ENCODE data around the gene HEXD.
"Not testable (repeated sequence)": the region's sequence is repeated elsewhere in the genome, so short reads cannot be mapped to it uniquely, and the experiment has no call there.

HEXD gene

DNA sequence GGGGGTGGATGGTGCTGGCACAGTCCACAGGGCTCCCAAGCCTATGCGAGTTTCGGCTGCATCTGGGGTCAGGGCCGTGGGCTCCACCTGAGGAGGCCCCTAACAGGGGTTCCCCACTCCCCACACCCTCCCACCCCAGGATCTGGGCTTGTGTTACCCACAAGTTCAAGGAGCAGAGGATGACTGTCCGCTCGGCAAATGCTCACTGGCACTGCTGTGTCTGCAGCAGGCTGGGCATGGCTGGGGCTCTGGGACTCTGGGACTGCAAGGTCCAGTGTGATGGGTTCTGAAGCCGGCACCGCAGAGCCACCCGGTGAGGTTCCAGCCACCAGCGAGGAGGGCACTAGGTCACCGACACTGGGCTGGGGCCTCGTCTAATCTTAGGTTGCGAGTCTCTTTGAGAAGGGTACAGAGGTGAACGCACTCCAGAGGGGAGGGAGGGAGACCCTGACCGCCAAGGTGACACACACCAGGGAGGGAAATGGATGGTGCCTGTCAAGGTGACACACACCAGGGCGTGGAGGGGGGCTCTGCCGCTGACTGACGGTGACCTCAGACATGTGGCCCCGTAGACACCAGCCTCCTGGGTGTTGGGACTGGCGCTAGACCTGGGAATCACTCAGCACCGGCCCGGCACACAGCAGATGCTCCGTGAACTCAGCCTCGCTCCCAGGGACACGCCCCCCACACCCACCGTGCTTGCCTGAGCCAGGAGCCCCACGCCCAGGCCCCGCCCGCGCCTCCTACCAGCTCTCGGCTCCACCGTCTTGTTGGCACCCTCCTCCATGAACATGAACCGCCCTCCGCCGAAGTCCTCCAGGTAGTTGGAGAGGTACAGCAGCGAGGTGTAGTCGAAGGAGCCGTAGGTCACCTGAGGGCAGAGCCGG is 20.5 kb upstream of the HEXD start:
- no peak for DNase-seq

DNA sequence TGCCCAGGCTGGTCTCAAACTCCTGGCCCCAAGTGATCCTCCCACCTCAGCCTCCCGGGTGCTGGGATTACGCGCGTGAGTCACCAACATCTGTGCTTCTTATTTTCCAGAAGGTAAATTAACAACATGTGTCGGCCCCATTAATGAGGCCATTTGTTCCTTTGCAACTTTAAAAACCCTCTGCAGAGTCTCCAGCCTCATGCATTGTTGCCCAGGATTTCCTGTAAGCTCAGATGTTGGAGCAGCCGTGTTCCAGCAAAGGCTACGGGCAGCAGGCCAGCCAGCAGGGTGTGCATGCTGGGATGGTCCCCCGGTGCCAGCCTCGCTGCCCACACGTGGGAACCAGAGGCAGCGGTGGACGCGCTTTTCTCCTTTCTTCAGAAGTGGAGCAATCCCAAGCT is 19.1 kb upstream of the HEXD start:
- peak; percentile 25 to 26 for DNase-seq

DNA sequence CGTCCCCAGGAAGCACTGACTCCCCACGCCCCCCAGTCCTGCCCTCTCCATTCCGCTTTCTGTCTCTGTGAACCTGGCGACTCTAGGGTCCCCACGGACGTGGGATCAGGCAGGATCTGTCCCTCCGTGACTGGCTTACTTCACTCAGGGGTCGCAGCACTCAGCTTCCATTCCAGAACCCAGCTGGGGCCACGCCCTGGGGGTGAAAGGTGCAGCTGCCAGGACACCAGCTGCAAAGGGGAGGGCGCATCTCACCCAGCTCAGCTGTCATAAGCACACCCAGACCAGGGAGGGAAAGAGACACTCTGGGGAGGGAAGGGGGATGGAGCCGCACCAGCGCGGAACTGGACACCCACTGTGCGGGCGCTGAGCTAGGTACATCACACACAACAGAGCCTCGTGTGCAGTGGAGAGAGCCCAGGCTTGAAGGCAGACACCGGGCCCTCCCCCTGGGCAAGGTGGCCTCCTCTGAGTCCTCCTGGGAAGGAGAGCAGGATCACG is 18.5 kb upstream of the HEXD start:
- DNase-seq = no peak

DNA sequence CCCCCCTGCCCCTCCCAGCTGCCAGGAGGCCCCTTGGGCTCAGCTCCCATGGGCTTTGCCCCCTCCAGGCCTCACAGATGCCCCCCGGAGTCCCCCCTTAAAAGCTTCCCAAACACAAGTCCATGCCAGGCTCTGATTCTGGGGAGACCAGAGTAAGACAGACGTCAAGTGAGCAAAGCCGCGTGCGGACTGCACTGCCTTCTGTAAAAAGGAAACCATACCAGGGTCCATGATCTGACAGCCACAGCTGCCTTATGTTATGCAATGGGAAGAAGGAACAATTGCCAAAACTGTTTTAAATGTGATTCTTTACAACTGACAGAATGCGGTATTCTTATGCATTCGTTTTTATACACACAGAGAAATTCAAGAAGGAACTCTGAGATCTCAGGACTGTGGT is 17.9 kb upstream of the HEXD start:
- peak; percentile 53 to 67 for DNase-seq

DNA sequence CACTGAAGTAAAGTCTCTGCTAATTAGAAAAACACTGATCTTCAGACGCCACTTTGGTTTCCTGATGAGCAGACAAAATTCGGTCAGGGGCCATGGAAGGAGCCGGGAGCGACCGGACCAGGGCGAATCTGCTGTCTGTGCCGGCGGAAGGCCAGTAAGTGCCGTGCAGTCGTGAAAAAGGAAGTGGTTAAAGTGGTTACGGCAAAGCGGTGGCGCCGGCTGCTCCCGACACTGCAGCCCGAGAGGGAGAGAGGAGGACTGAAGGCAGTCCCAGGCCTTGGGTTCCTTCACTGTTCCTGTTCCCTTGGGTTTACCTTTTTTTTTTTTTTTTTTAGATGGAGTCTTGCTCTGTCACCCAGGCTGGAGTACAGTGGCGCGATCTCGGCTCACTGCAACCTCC is 17.3 kb upstream of the HEXD start:
- peak; percentile 83 to 88 for DNase-seq

DNA sequence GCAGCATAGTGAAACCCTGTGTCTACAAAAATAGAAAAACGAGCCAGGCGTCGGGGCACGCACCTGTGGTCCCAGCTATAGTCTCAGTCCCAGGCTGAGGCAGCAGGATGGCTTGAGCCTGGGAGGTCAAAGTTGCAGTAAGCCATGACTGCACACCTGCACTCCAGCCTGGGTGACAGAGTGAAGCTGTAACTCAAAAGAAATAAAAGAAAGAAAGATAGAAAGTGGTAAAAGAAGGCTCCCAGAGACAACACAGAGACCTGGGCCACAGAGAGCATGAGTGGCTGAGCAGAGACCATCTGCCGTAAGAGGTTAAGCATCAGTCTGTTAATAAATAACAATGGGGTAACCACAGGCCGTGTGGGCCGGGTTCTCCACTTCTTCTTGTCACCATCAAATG is 15.3 kb upstream of the HEXD start:
- no peak for DNase-seq

DNA sequence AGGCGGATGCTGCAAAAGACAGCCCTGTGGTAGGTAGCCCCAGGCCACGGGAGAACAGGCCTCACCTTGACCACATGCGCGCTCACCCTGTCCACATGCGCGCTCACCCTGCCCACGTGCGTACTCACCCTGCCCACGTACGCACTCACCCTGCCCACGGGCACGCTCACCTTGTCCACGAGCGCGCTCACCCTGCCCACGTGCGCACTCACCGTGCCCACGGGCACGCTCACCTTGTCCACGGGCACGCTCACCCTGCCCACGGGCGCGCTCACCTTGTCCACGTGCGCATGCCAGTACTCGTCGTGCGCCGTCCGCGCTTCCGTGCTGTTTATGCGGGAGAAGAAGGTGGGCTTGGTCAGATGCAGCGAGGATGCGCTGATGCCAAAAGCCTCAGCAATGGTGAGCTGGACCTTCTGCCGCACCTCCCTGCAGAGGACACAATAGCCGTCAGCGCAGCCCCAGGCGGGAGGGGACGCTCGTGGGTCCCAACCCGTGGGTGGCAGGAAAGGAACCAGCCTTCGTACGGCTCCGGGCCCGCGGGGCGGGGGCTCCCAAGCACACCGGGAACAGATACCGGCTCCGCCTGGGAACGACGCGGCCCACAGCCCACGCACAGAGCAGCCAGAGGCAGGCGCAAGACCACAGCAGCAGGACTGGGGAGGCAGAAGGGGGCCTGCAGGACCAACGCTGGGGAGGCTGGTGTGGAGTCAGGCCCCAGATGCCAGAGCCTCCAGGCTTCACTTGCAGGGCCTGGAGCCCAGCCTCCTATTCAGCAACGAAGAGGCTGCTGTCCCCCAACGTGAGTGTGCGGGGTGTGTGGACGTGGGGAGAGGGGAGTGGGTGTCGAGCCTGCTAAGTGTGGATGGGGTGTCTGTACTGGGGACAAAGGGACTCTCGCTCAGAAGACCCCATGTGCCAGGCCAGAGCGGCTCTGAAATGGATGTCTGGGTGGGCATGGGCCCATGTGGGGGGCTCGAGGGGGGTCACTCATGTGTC is 14.2 kb upstream of the HEXD start:
- DNase-seq = no peak

DNA sequence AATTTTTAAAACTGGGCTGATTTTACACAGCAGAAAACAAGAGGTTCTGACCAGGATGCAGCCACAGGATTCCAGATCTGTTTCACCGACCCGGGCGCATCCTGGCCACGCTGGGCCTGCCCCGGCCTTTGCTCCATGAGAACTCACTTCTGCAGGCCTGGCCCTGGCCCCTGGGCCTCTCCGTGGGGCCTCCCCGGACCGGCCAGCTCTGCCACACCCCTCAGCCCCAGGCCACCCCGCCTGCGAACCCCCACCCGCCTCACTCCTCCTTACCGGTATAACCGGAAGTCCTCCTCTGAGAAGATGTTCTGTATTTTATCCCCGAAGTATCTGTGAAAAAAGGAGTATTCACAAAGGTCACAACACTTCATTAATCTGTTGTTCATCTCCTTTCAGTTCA is 13.1 kb upstream of the HEXD start:
- DNase-seq = no peak

DNA sequence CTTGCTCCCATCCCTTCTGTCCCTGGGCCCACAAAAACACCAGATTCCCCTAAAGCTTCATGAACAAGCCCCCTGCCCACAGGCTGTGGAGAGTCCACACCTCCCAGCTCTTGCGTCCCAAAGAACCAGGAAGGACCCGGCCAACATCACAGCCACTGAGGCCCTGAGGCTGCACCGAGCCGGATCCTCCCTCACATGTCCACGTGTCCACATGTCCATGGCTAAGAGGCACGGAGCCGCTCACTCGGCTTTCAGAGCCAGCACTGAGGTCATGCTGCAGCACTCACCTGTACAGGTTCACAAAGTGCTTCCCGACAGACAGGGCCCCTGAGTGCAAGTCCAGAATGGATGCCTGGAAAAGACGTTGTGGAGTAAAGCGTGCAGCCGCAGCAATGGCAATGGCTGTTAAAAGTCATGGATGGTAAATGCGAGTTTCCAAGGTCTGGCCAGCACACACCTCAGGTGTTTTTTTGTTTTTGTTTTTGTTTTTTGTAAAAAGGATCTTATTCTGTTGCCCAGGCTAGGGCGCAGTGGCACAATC is 11.9 kb upstream of the HEXD start:
- DNase-seq = no peak

DNA sequence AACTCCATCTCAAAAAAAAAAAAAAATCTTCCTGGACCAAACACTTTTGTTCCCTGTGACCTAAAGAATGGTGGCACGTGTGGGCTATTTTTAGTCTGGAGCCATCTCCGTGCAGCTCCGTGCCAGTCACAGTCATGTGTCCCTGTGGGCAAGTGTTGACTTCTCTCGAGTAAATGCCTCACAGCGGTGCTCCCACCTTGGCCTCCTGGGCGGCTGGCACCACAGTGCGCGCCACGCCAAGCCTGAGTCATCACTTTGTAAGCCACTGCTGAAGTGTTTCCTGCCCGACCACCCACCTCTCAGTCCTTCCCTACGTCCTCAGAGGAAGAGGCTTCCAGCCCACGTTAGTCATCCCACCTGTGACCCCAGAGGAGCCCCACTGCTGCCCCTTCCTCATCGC is 10.9 kb upstream of the HEXD start:
- peak; percentile 45 to 59 for DNase-seq

DNA sequence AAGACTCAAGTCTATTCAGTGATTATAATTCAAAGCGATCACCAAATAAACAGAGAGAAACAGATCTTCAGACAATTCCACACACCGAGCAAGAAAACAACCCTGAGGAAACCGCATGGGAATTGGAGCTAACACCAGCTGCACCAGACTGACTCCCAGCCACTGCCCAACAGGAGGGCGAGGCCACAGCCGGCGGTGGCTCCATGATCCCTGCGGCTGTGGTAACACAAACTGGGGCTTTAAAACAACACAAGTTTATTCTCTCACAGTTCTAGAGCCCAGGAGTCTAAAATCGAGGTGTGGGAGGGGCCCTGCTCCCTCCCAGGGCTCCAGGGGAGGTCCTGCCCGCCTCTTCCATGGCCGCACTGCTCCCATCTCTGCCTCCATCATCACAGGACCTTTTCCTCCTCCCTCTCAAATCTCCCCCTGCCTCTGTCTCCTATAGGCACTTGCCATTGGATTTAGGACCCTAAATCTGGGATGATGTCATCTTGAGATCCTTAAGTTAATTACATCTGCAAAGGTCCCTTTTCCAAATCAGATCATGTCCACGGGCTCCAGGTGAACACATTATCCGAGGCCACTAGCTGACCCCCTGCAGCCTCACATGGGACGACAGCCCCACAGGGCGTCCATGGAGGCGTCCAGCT is 9.7 kb upstream of the HEXD start:
- DNase-seq = no peak

DNA sequence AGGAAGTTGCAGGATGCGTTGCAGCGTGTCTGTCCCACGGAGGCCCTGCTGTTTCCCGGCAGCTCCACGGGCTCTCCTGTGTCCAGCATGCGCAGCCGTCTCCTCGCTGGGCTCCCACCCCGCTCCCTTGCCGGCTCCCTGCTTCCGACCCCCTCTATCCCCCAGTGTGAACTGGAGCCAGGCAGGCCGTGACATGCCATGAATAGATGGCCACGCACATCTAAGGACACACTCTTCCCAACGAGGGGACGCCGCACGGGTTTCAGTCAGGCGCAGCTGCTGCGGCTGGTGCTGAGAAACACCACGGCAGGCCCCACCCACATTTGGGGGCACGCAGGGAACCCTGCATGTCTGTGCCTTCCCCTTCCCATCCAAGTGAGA is 9.2 kb upstream of the HEXD start:
- no peak for DNase-seq

DNA sequence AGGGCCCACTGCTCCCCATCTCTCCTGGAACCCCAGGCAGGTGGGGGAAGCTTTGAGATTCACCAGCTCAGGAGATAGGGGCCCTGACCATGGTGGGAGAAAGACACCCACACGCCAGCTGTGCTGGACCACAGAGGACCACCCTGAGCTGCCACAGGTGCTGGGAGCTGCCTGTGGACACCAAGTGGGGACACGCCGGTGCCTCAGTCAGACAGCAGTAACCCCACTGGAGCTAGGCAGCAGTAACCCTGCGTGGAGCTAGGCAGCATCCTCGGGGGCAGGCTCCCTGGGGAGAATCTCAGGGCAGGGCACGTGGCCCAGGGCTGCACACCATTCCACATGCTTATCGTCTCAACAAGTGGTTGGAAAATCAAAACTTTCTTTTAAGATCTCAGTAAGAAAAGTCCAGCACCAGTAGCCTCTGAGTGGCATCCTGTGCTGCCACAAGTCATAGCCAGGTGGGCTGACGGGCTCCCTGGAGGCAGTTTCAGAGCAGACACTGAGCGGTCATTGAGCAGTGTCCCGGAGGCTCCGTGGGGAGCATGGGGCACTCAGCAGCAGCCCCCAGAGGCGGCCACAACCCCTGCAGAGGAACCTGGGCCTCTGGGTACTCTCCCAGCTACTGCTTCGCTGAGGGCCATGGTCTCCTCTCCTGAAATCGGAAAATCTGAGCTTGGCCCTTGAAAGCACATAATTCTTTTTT is 8.0 kb upstream of the HEXD start:
- no peak for DNase-seq

DNA sequence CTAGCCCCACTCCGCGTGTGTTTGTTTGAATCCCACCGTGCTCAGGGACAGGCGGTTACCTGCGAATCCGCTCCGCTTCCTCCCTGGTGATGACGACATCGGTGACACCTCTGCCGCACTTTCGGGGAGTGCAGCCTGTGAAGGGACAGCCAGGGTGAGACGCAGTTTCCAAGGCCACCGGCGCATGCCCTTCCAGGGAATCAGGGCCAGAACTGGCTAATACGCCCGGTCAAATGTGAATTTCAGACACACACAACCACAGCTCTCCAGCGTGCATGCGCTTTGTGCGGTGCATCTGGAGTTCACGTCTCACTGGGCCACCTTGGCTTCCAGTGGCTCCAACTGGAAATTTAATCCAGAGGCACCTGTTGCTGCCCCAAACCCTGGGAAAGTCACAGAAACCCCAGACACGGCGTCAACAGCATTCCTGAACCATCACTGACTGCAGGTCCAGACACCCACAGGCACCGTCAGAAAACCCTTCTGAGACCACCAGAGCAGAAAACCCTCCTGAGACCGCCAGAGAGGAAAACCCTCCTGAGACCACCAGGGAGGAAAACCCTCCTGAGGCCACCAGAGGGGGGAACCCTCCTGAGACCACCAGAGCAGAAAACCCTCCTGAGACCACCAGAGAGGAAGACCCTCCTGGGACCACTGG is 6.6 kb upstream of the HEXD start:
- DNase-seq = no peak

DNA sequence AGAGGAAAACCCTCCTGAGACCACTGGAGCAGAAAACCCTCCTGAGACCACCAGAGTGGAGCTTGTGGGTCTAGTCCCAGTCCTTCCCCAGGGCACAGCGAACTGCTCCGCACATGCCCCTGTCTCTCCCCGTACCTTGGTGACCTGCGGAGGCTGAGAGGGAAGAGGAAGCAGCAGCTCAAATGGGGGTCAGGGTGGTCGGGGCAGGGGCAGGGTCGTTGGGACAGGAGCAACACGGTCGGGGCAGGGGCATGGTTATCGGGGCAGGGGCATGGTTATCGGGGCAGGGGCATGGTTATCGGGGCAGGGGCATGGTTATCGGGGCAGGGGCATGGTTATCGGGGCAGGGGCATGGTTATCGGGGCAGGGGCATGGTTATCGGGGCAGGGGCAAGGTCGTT is 6.1 kb upstream of the HEXD start:
- not testable (repeated sequence) for DNase-seq

DNA sequence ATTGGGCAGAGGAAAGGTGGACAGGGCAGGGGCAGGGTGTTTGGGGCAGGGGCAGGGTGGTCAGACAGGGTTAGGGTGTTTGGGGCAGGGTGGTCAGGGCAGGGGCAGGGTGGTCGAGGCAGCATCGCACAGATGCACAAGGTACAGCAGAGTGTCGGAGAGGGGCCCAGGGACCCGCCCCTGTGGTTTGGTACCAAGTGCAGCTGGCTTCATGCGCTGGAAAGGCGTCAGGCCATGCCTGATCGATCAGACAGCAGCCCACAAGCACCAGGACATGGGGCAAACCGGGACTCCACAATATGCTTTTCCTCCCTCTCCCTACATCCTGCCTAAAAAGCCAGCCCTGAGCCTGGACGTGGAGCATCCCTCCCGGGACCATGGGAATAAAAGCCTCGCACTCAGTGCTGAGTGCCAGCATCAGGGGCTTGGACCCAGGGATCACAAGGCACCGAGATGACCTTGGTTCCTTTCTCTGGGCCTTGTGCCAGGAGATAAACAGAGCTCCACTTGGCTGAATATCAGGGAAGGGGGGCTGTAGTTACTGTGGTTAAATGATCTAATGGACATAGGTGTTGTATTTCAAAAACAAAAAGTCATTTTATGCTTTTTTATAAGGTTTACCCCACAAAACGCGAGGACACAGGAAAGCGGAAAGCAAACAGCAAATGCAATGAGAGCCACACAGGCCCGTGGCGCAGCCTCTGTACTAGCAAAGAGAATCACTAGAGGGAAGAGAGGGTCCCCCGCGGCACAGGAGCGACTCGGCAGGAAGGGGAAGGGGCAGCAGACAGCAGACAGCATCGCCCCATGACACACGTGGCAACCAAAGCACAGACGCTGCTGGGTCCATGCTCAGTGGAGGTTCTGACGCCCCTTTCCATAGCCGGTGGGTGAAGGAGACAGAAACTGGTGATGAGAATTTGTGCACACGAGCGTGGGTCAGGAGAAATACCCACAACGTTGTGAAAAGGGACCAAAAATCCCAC is 5.3 kb upstream of the HEXD start:
- DNase-seq = no peak

DNA sequence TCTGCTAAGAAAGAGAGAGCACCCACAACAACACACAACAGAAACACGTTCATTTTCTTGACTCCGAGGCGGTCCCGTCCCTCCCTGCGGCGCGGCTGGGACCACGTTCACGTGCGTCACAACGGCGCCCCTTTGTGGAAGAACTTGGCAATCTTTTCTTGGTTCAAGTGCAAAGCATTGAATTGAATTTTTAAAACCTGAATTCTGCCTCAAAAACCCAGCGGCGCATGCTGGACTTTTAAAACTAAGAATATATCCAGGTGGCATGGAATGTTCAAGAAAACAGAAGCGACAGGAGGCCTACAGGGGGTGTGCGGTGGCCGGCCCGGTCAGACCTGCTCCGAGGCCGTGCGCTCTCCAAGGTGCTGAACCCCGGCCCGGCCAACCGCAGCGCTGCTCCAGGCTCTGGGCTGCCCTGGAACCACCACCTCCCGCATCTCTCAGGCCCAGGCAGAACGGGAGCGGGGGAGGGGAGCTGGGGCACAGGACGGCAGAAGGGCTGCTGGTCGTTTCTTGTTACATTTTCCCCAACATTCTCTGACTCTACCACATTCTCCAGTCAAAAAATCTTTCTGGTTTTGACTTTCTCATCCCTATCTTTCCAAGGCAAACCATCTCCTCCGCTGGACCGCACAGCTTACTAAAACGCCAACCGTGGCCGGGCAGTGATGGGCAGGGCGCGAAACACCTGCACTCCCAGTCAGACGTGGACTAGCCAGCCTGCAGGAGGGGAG is 3.4 kb upstream of the HEXD start:
- peak; percentile 73 to 77 for DNase-seq

DNA sequence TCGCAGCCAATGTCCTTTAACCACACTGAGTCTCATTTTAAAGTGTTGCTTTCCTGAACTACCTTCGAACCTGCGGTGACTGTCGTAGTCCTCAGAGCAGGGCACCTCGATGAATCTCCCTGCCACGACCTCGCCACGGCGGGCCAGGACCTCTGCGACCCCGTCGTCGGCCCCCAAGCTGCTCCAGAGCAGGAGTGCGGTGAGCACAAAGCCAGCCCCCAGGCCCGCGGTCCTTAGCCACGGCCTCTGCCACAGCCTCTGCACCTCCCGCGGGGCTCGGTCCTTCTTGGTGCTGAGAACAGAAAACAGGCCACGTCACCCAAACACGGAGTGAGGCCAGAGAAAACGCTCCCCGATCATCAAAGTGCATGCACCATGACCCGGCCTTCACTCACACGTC is 2.8 kb upstream of the HEXD start:
- no peak for DNase-seq

DNA sequence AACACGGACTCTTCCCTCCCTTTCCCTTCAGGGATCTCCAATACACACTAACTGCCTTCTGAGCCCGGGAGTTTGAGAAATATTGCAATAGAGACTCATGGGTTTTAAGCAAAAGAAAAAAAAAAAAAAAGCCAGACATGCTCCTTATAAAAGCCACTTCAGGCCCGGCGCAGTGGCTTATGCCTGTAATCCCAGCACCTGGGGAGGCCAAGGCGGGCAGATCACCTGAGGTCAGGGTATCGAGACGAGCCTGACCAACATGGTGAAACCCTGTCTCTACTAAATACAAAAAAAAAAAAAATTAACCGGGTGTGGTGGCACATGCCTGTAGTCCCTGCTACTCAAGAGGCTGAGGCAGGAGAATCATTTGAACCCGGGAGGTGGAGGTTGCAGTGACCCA is 2.4 kb upstream of the HEXD start:
- no peak for DNase-seq
